Measurements from ENCODE around the gene PIGBOS1.

DNA sequence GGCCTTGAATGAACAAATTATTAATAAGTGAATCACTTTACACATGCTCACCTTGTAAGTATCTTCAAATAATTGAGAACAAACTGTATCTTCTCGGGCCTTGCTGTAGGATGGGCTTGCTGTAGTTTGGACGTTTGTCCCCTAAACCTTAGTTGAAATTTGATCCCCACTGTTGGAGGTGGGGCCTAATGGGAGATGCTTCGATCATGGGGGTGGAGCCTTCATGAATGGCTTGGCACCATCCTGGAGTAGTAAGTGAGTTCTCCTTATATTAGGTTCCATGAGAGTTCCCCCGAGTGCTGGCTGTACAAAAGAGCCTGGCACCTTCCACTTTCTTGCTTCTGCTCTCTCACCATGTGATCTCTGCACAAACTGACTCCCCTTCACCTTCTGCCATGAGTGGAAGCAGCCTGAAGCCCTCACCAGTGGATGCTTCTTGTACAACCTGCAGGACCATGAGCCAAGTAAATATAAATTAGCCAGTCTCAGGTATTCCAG, 29.4 kb upstream of the PIGBOS1 start:
- TF ChIP-seq POLR2AphosphoS5 (IDR thresholded peaks at IDR 0.05) (peak in 1 of 3 donors; percentile 9), POLR2A (IDR thresholded peaks at IDR 0.05) (no peak)
- TF ChIP-seq, protein P1, sequence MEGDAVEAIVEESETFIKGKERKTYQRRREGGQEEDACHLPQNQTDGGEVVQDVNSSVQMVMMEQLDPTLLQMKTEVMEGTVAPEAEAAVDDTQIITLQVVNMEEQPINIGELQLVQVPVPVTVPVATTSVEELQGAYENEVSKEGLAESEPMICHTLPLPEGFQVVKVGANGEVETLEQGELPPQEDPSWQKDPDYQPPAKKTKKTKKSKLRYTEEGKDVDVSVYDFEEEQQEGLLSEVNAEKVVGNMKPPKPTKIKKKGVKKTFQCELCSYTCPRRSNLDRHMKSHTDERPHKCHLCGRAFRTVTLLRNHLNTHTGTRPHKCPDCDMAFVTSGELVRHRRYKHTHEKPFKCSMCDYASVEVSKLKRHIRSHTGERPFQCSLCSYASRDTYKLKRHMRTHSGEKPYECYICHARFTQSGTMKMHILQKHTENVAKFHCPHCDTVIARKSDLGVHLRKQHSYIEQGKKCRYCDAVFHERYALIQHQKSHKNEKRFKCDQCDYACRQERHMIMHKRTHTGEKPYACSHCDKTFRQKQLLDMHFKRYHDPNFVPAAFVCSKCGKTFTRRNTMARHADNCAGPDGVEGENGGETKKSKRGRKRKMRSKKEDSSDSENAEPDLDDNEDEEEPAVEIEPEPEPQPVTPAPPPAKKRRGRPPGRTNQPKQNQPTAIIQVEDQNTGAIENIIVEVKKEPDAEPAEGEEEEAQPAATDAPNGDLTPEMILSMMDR (IDR thresholded peaks at IDR 0.05 in 8 of 11, conservative IDR thresholded peaks at IDR 0.05 in 3 of 11): no peak
